ENCODE data around the gene KDF1. TPM values are rescaled to one million over a fixed set of nuclear protein-coding genes. Genes with fewer than 3 reads are reported as not detected.

The KDF1 gene
- total and polyA plus RNA-seq, 2 experiments from 2014 or later: 13.6 to 21.1 TPM

- no peaks in the 10 kb centered on the region for H3K9me2 ChIP-seq (ENCODE audit: insufficient read depth)
- no peak overlapping the region for H2AFZ ChIP-seq
- H3K4me3 Mint-ChIP-seq: no peak overlapping the region
- TF ChIP-seq CTCF (conservative IDR thresholded peaks at IDR 0.05; ENCODE audit: low read depth in 2 of 2) (no peak), ZNF331 (CRISPR knock-in tag; IDR thresholded peaks at IDR 0.05; ENCODE audit: low read depth) (no peak), ZNF114 (CRISPR knock-in tag; IDR thresholded peaks at IDR 0.05) (no peak), EZH2 (IDR thresholded peaks at IDR 0.05; ENCODE audit: low read depth, unreplicated experiment) (no peak), STAT1 (IDR thresholded peaks at IDR 0.05; ENCODE audit: unreplicated experiment) (no peak), ETS1 (IDR thresholded peaks at IDR 0.05) (no peak), POLR2AphosphoS5 (IDR thresholded peaks at IDR 0.05; ENCODE audit: low read depth) (no peak), NANOG (IDR thresholded peaks at IDR 0.05; ENCODE audit: borderline replicate concordance) (no peak), REST (IDR thresholded peaks at IDR 0.05; ENCODE audit: unreplicated experiment) (no peak)
- H3K4me2 ChIP-seq: no peak overlapping the region
- H3K36me3 Mint-ChIP-seq (ENCODE audit: low read depth): no peaks in the 10 kb centered on the region
- H3K36me3 ChIP-seq (ENCODE audit: insufficient read depth): no peaks in the 10 kb centered on the region
- no peaks in the 10 kb centered on the region for H3K27me3 ChIP-seq (ENCODE audit: insufficient read depth)
- no peak for DNase-seq (ENCODE audit: low spot score)
- H3K79me2 ChIP-seq (replicated peaks; ENCODE audit: insufficient read depth): no peaks in the 10 kb centered on the region
- no peak overlapping the region for H3K27ac Mint-ChIP-seq
- no peak overlapping the region for H3K27ac ChIP-seq (ENCODE audit: low read depth)
- ATAC-seq: no peak
- no peaks in the 10 kb centered on the region for H3F3A ChIP-seq (replicated peaks; ENCODE audit: low read depth)
- no peaks in the 10 kb centered on the region for H3K9me3 Mint-ChIP-seq
- H3K27me3 Mint-ChIP-seq (ENCODE audit: insufficient read depth, low read depth, poor library complexity): peaks cover 8% of the 10 kb centered on the region
- no peaks in the 10 kb centered on the region; the same call in 2 of the 3 replicates for H3K4me1 Mint-ChIP-seq
- H3K4me1 ChIP-seq (ENCODE audit: insufficient read depth): no peaks in the 10 kb centered on the region
- no peaks in the 10 kb centered on the region for H4K20me1 ChIP-seq (replicated peaks; ENCODE audit: insufficient read depth)
- no peak overlapping the region for H3K4me3 ChIP-seq
These were observed 50.3 kb downstream of the KDF1 start for GRCh38 chr1:26909951-26910342.
